ENCODE data around the gene PPP3CA.

PPP3CA gene

GRCh38 chr4:101355767-101356702 is 8.7 kb upstream of the PPP3CA start:
- H3K4me3 ChIP-seq (ENCODE audit: low read length): no peak overlapping the region
- no peak for TF ChIP-seq CTCF (conservative IDR thresholded peaks at IDR 0.05; ENCODE audit: low read depth, low read length)
- no peak for DNase-seq (ENCODE audit: low read depth)

- H3K4me3 ChIP-seq (ENCODE audit: low read length): no peak overlapping the region
- TF ChIP-seq CTCF (conservative IDR thresholded peaks at IDR 0.05; ENCODE audit: low read depth, low read length): no peak
- DNase-seq (ENCODE audit: low read depth): no peak
These were observed 7.9 kb upstream of the PPP3CA start for GRCh38 chr4:101355246-101355645.

- DNase-seq (ENCODE audit: low read depth): no peak
- TF ChIP-seq CTCF (conservative IDR thresholded peaks at IDR 0.05; ENCODE audit: low read depth, low read length): no peak
- no peak overlapping the region for H3K4me3 ChIP-seq (ENCODE audit: low read length)
These were observed 2.4 kb upstream of the PPP3CA start for GRCh38 chr4:101349801-101350064.

GRCh38 chr4:101348995-101349800 is 1.9 kb upstream of the PPP3CA start:
- no peak for TF ChIP-seq CTCF (conservative IDR thresholded peaks at IDR 0.05; ENCODE audit: low read depth, low read length)
- H3K4me3 ChIP-seq (ENCODE audit: low read length): no peak overlapping the region
- no peak for DNase-seq (ENCODE audit: low read depth)

- H3K4me3 ChIP-seq (ENCODE audit: low read length): peak overlapping the region; percentile 91
- TF ChIP-seq CTCF (conservative IDR thresholded peaks at IDR 0.05; ENCODE audit: low read depth, low read length): no peak
- DNase-seq (ENCODE audit: low read depth): no peak
These were observed 1.1 kb upstream of the PPP3CA start for GRCh38 chr4:101348367-101348827.

GRCh38 chr4:101347557-101348366 is 436 bp upstream of the PPP3CA start:
- DNase-seq (ENCODE audit: low read depth): peak; percentile 85
- peak overlapping the region; percentile 91 for H3K4me3 ChIP-seq (ENCODE audit: low read length)
- no peak for TF ChIP-seq CTCF (conservative IDR thresholded peaks at IDR 0.05; ENCODE audit: low read depth, low read length)
